ENCODE results near the gene DNAJC19. TPM values are rescaled to one million over a fixed set of nuclear protein-coding genes. Genes with fewer than 3 reads are reported as not detected.

DNAJC19 gene
- total RNA-seq, 1 experiment from 2014 or later: 82.0 TPM

- Histone ChIP-seq H3K4ac (ENCODE audit: low read depth, low read length) (no peak overlapping the region), H2BK15ac (ENCODE audit: low read depth, low read length) (no peak overlapping the region), H3K18ac (ENCODE audit: insufficient read length, low read depth, low read length) (no peak overlapping the region), H3K9me3 (ENCODE audit: control insufficient read depth, low read depth, low read length) (no peaks in the 10 kb centered on the region), H2BK20ac (ENCODE audit: low read depth, low read length, poor library complexity, severe bottlenecking) (no peak overlapping the region), H3K9ac (ENCODE audit: extremely low read depth, insufficient read length, low read length) (no peak overlapping the region), H2BK120ac (ENCODE audit: low read depth, low read length, poor library complexity, severe bottlenecking) (no peak overlapping the region), H3K23me2 (ENCODE audit: insufficient read length, low read depth, low read length, poor library complexity, severe bottlenecking) (no peaks in the 10 kb centered on the region), H3K14ac (ENCODE audit: insufficient read depth, low read length) (no peak overlapping the region), H3K4me1 (ENCODE audit: insufficient read depth, low read length) (no peaks in the 10 kb centered on the region; the same call in 1 of the 2 replicates), H3K23ac (ENCODE audit: insufficient read length, low read depth, low read length) (no peak overlapping the region), H4K91ac (ENCODE audit: insufficient read length, low read depth, low read length) (no peak overlapping the region), H4K8ac (replicated peaks; ENCODE audit: insufficient read length, low read depth, low read length) (no peak overlapping the region), H2BK5ac (ENCODE audit: insufficient read length, low read length) (no peak overlapping the region), H4K20me1 (ENCODE audit: control insufficient read depth, insufficient read depth, insufficient read length) (no peaks in the 10 kb centered on the region), H2BK12ac (ENCODE audit: insufficient read length, low read depth, low read length) (no peak overlapping the region), H3K79me1 (ENCODE audit: insufficient read depth, low read depth, low read length, poor library complexity, severe bottlenecking) (no peaks in the 10 kb centered on the region), H3K56ac (ENCODE audit: insufficient read length, low read depth, low read length) (no peak overlapping the region), H3K4me2 (ENCODE audit: insufficient read depth, insufficient read length, low read length) (no peak overlapping the region), H3K79me2 (ENCODE audit: insufficient read depth, low read length) (no peaks in the 10 kb centered on the region), H4K5ac (ENCODE audit: insufficient read length, low read depth, low read length) (no peak overlapping the region), H3T11ph (ENCODE audit: low read length) (no peak overlapping the region), H3K27me3 (ENCODE audit: insufficient read depth, low read length) (no peaks in the 10 kb centered on the region), H2AFZ (ENCODE audit: low read length) (no peak overlapping the region), H3K27ac (ENCODE audit: insufficient read length, low read depth, low read length) (no peak overlapping the region), H2AK5ac (ENCODE audit: insufficient read length, low read length) (no peak overlapping the region)
- Mint-ChIP-seq H3K4me1 (peaks cover 14 to 15% of the 10 kb centered on the region in 2 experiments), H3K4me3 (no peak overlapping the region), H3K27me3 (ENCODE audit: low read depth) (no peaks in the 10 kb centered on the region; the same call in 1 of the 2 replicates), H3K36me3 (ENCODE audit: insufficient read depth in 1 of 3, low read depth in 3 of 3) (peaks cover 0 to 11% (median 4%) of the 10 kb centered on the region in 3 experiments; a peak in 2 of 7 replicates), H3K9me3 (peaks cover 4 to 8% of the 10 kb centered on the region in 2 experiments; a peak in 4 of 5 replicates), H3K27ac (peak overlapping the region in 2 of 3 experiments; percentile 16 to 27; a peak in 2 of 7 replicates)
- no peak for DNase-seq
- WGBS (ENCODE audit: extremely low coverage, insufficient read length, low lambda C conversion rate): no CpG with 5 or more reads among the region's 5 CpGs
- TF ChIP-seq CTCF (conservative IDR thresholded peaks at IDR 0.05): no peak
These were observed 19.7 kb upstream of the DNAJC19 start for GRCh38 chr3:181009225-181009624.
